GM21526 (cell line): ENCODE measurements around the gene TTC9.

Source experiments
- ATAC-seq: cut with Tn5 transposase; IDR thresholded peaks from one replicate; pipeline ENCODE4 v1.9.1; 2021; ENCODE audit warnings: moderate library complexity; ENCODE audit not compliant: unreplicated experiment, low FRiP score

Gene TTC9

GRCh38 chr14:70643967-70644366 lies 2.3 kb downstream of the TTC9 start:
- no peak for ATAC-seq

GRCh38 chr14:70645892-70646291 lies 4.2 kb downstream of the TTC9 start:
- ATAC-seq: no peak

- ATAC-seq: no peak
Measured at GRCh38 chr14:70646705-70647104, 5.0 kb downstream of the TTC9 start.

- no peak for ATAC-seq
Measured at GRCh38 chr14:70648346-70648745, 6.6 kb downstream of the TTC9 start.

GRCh38 chr14:70649803-70650202 lies 8.1 kb downstream of the TTC9 start:
- ATAC-seq: no peak

GRCh38 chr14:70651522-70651921 lies 9.8 kb downstream of the TTC9 start:
- ATAC-seq: no peak

GRCh38 chr14:70652871-70653270 lies 11.2 kb downstream of the TTC9 start:
- no peak for ATAC-seq

- ATAC-seq: no peak
Measured at GRCh38 chr14:70653662-70654061, 11.9 kb downstream of the TTC9 start.

- ATAC-seq: no peak
Measured at GRCh38 chr14:70654632-70655031, 12.9 kb downstream of the TTC9 start.

- ATAC-seq: peak; percentile 59
Measured at GRCh38 chr14:70655110-70655826, 13.6 kb downstream of the TTC9 start.

GRCh38 chr14:70658899-70659298 lies 17.2 kb downstream of the TTC9 start:
- no peak for ATAC-seq

GRCh38 chr14:70660967-70661893 lies 19.5 kb downstream of the TTC9 start:
- ATAC-seq: no peak

GRCh38 chr14:70662080-70662479 lies 20.4 kb downstream of the TTC9 start:
- ATAC-seq: no peak

- no peak for ATAC-seq
Measured at GRCh38 chr14:70662816-70663215, 21.1 kb downstream of the TTC9 start.

GRCh38 chr14:70663707-70664179 lies 22.0 kb downstream of the TTC9 start:
- ATAC-seq: no peak

- peak; percentile 7 for ATAC-seq
Measured at GRCh38 chr14:70664698-70665447, 23.2 kb downstream of the TTC9 start.

GRCh38 chr14:70665448-70666360 lies 24.0 kb downstream of the TTC9 start:
- peak; percentile 58 for ATAC-seq

GRCh38 chr14:70666361-70666686 lies 24.6 kb downstream of the TTC9 start:
- no peak for ATAC-seq

GRCh38 chr14:70670992-70671651 lies 29.4 kb downstream of the TTC9 start:
- ATAC-seq: no peak
